Keratinocyte (primary cell): ENCODE results near the gene GP1BB. TPM values are rescaled to one million over a fixed set of nuclear protein-coding genes. Genes with fewer than 3 reads are reported as not detected.

Experiments
- DNase-seq: peaks from one replicate; pipeline ENCODE4 v3.0.0-alpha.2; 2011; ENCODE audit warnings: low read depth, missing footprints, low spot score
- FAIRE-seq: peaks from 2 replicates; lab custom pipeline; 2011; peaks lifted over from hg19 to GRCh38; lab: Jason Lieb, UNC
- H2AFZ ChIP-seq: 2 replicates; pipeline ENCODE4 v1.6.0; 2012; ENCODE audit warnings: low read length, control low read depth, inconsistent platforms; ENCODE audit not compliant: control insufficient read depth
- H3K27ac ChIP-seq: 2 replicates; pipeline ENCODE4 v1.5.1; 2011; ENCODE audit warnings: low read length; ENCODE audit not compliant: control insufficient read depth, insufficient read depth
- H3K27me3 ChIP-seq: 3 replicates; pipeline ENCODE4 v1.6.0; 2011; ENCODE audit warnings: low read length; ENCODE audit not compliant: control insufficient read depth, insufficient read depth; ENCODE audit errors: extremely low read depth
- H3K36me3 ChIP-seq, 2 experiments: 2 replicates in 1 of 2; 3 replicates in 1 of 2; pipeline ENCODE4 v1.5.1; 2011; ENCODE audit warnings: low read length in 2 of 2, mild to moderate bottlenecking in 1 of 2; ENCODE audit not compliant: control insufficient read depth in 2 of 2, insufficient read depth in 2 of 2; ENCODE audit errors: extremely low read depth in 1 of 2
- H3K4me1 ChIP-seq: 3 replicates; pipeline ENCODE4 v1.5.1; 2011; ENCODE audit warnings: low read length; ENCODE audit not compliant: control insufficient read depth, insufficient read depth; ENCODE audit errors: extremely low read depth
- H3K4me2 ChIP-seq: 3 replicates; pipeline ENCODE4 v1.6.0; 2011; ENCODE audit warnings: low read depth, low read length; ENCODE audit not compliant: control insufficient read depth, insufficient read depth; ENCODE audit errors: extremely low read depth
- H3K4me3 ChIP-seq, 3 experiments: fragments of 200-600 bp in 1 of 3; sonication (generic) in 1 of 3; 2 replicates in 2 of 3; 3 replicates in 1 of 3; pipeline ENCODE4 v1.5.1; 2011 to 2016; ENCODE audit warnings: low read length in 3 of 3, mild to moderate bottlenecking in 3 of 3, control low read depth in 2 of 3, inconsistent platforms in 1 of 3, low read depth in 1 of 3, mixed read lengths in 1 of 3, mixed run types in 1 of 3, moderate library complexity in 1 of 3; ENCODE audit not compliant: control insufficient read depth in 2 of 3, insufficient read depth in 2 of 3; ENCODE audit errors: extremely low read depth in 1 of 3
- H3K79me2 ChIP-seq: 2 replicates; pipeline ENCODE4 v1.6.0; 2012; ENCODE audit warnings: low read length; ENCODE audit not compliant: control insufficient read depth, insufficient read depth
- H3K9ac ChIP-seq: 3 replicates; pipeline ENCODE4 v1.6.0; 2011; ENCODE audit warnings: low read length; ENCODE audit not compliant: control insufficient read depth, insufficient read depth; ENCODE audit errors: extremely low read depth
- H3K9me1 ChIP-seq: 3 replicates; pipeline ENCODE4 v1.6.0; 2011; ENCODE audit warnings: low read length; ENCODE audit not compliant: control insufficient read depth, insufficient read depth; ENCODE audit errors: extremely low read depth
- H3K9me3 ChIP-seq: 2 replicates; pipeline ENCODE4 v1.5.1; 2012; ENCODE audit warnings: low read depth, low read length; ENCODE audit not compliant: control insufficient read depth
- H4K20me1 ChIP-seq: 3 replicates; pipeline ENCODE4 v1.6.0; 2011; ENCODE audit warnings: low read length; ENCODE audit not compliant: control insufficient read depth, insufficient read depth; ENCODE audit errors: extremely low read depth
- CTCF ChIP-seq, 3 experiments: IDR thresholded peaks in 1 of 3; conservative IDR thresholded peaks in 1 of 3; optimal IDR thresholded peaks in 1 of 3; 2 replicates in 2 of 3; 3 replicates in 1 of 3; pipeline versions ENCODE3 to v1.5.1; 2011; ENCODE audit warnings: low read length in 3 of 3, mild to moderate bottlenecking in 3 of 3, moderate library complexity in 2 of 3, control low read depth in 1 of 3, inconsistent platforms in 1 of 3; ENCODE audit not compliant: insufficient read depth in 2 of 3; ENCODE audit errors: extremely low read depth in 1 of 3
- EZH2 ChIP-seq: IDR thresholded peaks from one replicate; pipeline ENCODE4 v1.6.1; 2012; ENCODE audit warnings: inconsistent platforms, mild to moderate bottlenecking, low read length, moderate library complexity
- dilution Hi-C: fragments of 300-500 bp; cut with MboI; formaldehyde crosslinking; loops from one replicate; pipeline ENCODE4 v1.7.0; 2020; ENCODE audit warnings: low sequenced_read_pairs; ENCODE audit not compliant: extremely low pct_ligation_motif_present
- polyA plus RNA-seq, 5 experiments: library from polyadenylated mRNA; depleted of rRNA in 3 of 5; stranded (reverse) in 3 of 5; stranded (forward) in 1 of 5; unstranded in 1 of 5; fragments of >200 nt; gene quantifications; 1 replicate in 1 of 5; 2 replicates in 3 of 5; 3 replicates in 1 of 5; pipeline versions ENCODE4 v1.2.1 to v1.2.3, GENCODE V29; 2011 to 2012; ENCODE audit warnings: missing spikeins in 2 of 5, low read depth in 1 of 5, low replicate concordance in 1 of 5

Gene GP1BB
- polyA plus RNA-seq, 1 donor (not counting 4 experiments of a cell fraction or from before 2014, with no cell fraction given), result 0.05 TPM

DNA sequence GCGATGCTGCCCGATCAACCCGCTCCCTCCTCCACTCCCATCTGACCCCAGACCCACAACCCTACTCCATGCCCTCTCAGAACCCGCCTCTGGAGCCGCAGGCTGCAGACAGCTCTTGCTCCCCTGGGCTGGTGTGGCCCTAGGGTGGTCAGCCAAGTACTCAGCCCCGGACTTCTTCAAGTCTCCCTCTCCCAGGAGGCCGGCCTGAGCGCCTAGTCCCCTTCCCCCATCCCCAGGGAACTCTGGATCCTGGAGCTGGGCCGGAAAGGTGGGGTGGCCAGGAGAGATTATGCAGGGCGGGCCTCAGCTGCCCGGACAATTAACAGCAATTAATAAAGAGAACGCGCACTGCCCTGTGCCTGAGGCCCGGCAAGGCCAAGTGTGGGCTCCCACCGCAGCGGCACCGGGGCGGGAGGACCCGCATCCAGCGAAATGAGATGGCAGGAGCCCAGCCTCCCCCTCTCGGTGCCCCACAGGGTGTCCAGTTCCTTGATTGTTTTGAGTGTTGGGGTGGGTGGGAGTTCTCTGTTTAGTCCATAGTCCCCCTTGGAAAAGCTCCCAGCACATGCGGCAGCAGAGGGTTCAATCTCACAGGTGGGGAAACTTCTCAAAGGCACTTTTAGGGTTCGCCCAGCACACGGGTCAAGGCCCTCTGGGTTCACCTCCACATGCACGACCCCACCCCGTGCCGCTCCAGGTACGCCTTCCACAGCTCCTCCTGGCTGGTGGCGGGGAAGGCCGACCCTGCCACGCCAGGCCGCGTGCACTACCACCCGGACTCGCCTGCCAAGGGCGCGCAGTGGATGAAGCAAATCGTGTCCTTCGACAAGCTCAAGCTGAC lies 40.3 kb downstream of the GP1BB start:
- no peak for DNase-seq
- Histone ChIP-seq H3K4me3 (no peak overlapping the region), H2AFZ (no peak overlapping the region), H4K20me1 (no peaks in the 10 kb centered on the region), H3K36me3 (no peaks in the 10 kb centered on the region), H3K27me3 (peaks cover 19% of the 10 kb centered on the region), H3K27ac (no peak overlapping the region), H3K9ac (no peak overlapping the region), H3K4me1 (peaks cover 11% of the 10 kb centered on the region), H3K4me2 (no peak overlapping the region), H3K9me3 (no peaks in the 10 kb centered on the region), H3K9me1 (no peaks in the 10 kb centered on the region), H3K79me2 (peaks cover 3% of the 10 kb centered on the region)
- TF ChIP-seq CTCF (optimal IDR thresholded peaks at IDR 0.05 in 1 of 3, IDR thresholded peaks at IDR 0.05 in 1 of 3, conservative IDR thresholded peaks at IDR 0.05 in 1 of 3; ENCODE audit: extremely low read depth in 1 of 3, insufficient read depth in 2 of 3, low read length in 3 of 3) (no peak), EZH2 (no peak)
- FAIRE-seq, result no peak
- dilution Hi-C loops, result no loop called here

- no peaks in the 10 kb centered on the region for H3K36me3 ChIP-seq
- H2AFZ ChIP-seq, result no peak overlapping the region
- H3K79me2 ChIP-seq, result peaks cover 3% of the 10 kb centered on the region
- dilution Hi-C loops, result no loop called here
- no peaks in the 10 kb centered on the region for H3K9me1 ChIP-seq
- FAIRE-seq (no peak), DNase-seq (no peak)
- no peaks in the 10 kb centered on the region for H3K9me3 ChIP-seq
- H3K4me2 ChIP-seq, result no peak overlapping the region
- H3K27me3 ChIP-seq, result peaks cover 13% of the 10 kb centered on the region
- H3K9ac ChIP-seq, result no peak overlapping the region
- H3K4me3 ChIP-seq, result no peak overlapping the region
- H4K20me1 ChIP-seq, result no peaks in the 10 kb centered on the region
- no peak for TF ChIP-seq EZH2
- no peak for TF ChIP-seq CTCF (optimal IDR thresholded peaks at IDR 0.05 in 1 of 3, IDR thresholded peaks at IDR 0.05 in 1 of 3, conservative IDR thresholded peaks at IDR 0.05 in 1 of 3; ENCODE audit: extremely low read depth in 1 of 3, insufficient read depth in 2 of 3, low read length in 3 of 3)
- H3K27ac ChIP-seq, result no peak overlapping the region
- peaks cover 11% of the 10 kb centered on the region for H3K4me1 ChIP-seq
Observed at GRCh38 chr22:19764299-19764593, 40.9 kb downstream of the GP1BB start.
